Endodermal cell (in vitro differentiated cells): ENCODE data around the gene CYP27B1. TPM values are rescaled to one million over a fixed set of nuclear protein-coding genes. Genes with fewer than 3 reads are reported as not detected.

Experiments used
- DNase-seq: peaks from one replicate; pipeline ENCODE4 v3.0.0-alpha.2; 2017
- H3K27ac ChIP-seq: 2 replicates; pipeline ENCODE4 v1.5.1; 2013; ENCODE audit warnings: mild to moderate bottlenecking, low read depth, low read length, moderate library complexity
- H3K27me3 ChIP-seq: 2 replicates; pipeline ENCODE4 v1.6.1; 2013; ENCODE audit warnings: mild to moderate bottlenecking, low read length, moderate library complexity; ENCODE audit not compliant: insufficient read depth, control insufficient read depth, poor library complexity, severe bottlenecking
- H3K36me3 ChIP-seq: 2 replicates; pipeline ENCODE4 v1.7.0; 2013; ENCODE audit warnings: mild to moderate bottlenecking, low read length, moderate library complexity; ENCODE audit not compliant: control insufficient read depth, insufficient read depth
- H3K4me1 ChIP-seq: one replicate; pipeline ENCODE4 v1.7.0; 2013; ENCODE audit warnings: low read length; ENCODE audit not compliant: control insufficient read depth, insufficient read depth
- H3K4me3 ChIP-seq: 2 replicates; pipeline ENCODE4 v1.5.1; 2013; ENCODE audit warnings: mild to moderate bottlenecking, low read length, moderate library complexity
- H3K9ac ChIP-seq: 2 replicates; pipeline ENCODE4 v1.6.1; 2013; ENCODE audit warnings: mild to moderate bottlenecking, low read length, moderate library complexity; ENCODE audit not compliant: poor library complexity, severe bottlenecking; ENCODE audit errors: extremely low read depth
- H3K9me3 ChIP-seq: 2 replicates; pipeline ENCODE4 v1.6.1; 2013; ENCODE audit warnings: mild to moderate bottlenecking, low read length, moderate library complexity; ENCODE audit not compliant: control insufficient read depth
- H3K27ac Mint-ChIP-seq: 2 replicates; pipeline ENCODE4 v1.8.0; 2020; ENCODE audit warnings: mixed read lengths
- H3K27me3 Mint-ChIP-seq: 2 replicates; pipeline ENCODE4 v1.8.0; 2021; ENCODE audit warnings: mild to moderate bottlenecking, mixed read lengths; ENCODE audit not compliant: insufficient read depth
- H3K36me3 Mint-ChIP-seq: 2 replicates; pipeline ENCODE4 v1.8.0; 2020; ENCODE audit warnings: low read depth, mixed read lengths
- H3K4me1 Mint-ChIP-seq: 2 replicates; pipeline ENCODE4 v1.8.0; 2020; ENCODE audit warnings: mixed read lengths
- H3K4me3 Mint-ChIP-seq: 2 replicates; pipeline ENCODE4 v1.8.0; 2020; ENCODE audit warnings: mild to moderate bottlenecking, moderate library complexity, mixed read lengths
- H3K9me3 Mint-ChIP-seq: 2 replicates; pipeline ENCODE4 v1.8.0; 2020; ENCODE audit warnings: mild to moderate bottlenecking, mixed read lengths
- CTCF ChIP-seq: fragments of 200-600 bp; sonication (generic); conservative IDR thresholded peaks from 2 replicates; pipeline ENCODE4 v1.5.0; 2021; ENCODE audit warnings: antibody characterized with exemption, mild to moderate bottlenecking
- WGBS, 2 experiments: methylation state at CpG; one replicate each; pipeline versions ENCODE4 v1.1.5 to v1.1.7; 2013; ENCODE audit warnings: missing lambda C conversion rate in 2 of 2, mixed read lengths in 1 of 2; ENCODE audit not compliant: insufficient coverage in 1 of 2, insufficient read length in 1 of 2; 5-methylcytosine and 5-hydroxymethylcytosine counted together
- total RNA-seq, 2 donors: library from RNA; stranded (reverse); fragmentation: NEBNext Ultra II Directional in 1 of 2; extraction: Animal tissue kit (Norgen Biotek cat#: 25700) in 1 of 2; gene quantifications; 2 replicates in 1 of 2; 3 replicates in 1 of 2; pipeline ENCODE4 v1.2.1, GENCODE V29; 2021

The CYP27B1 gene
- total RNA-seq, 2 donors from 2014 or later: 2.4 to 3.1 TPM

GRCh38 chr12:57781244-57781643 lies 14.4 kb upstream of the CYP27B1 start:
- Histone ChIP-seq H3K9ac (no peak overlapping the region), H3K9me3 (no peaks in the 10 kb centered on the region), H3K4me1 (no peaks in the 10 kb centered on the region), H3K4me3 (no peak overlapping the region), H3K27ac (no peak overlapping the region), H3K27me3 (no peaks in the 10 kb centered on the region), H3K36me3 (peaks cover 18% of the 10 kb centered on the region)
- 90 to 100% methylated on average over 3 of the region's 3 CpGs for WGBS, 2 experiments
- Mint-ChIP-seq H3K27me3 (no peaks in the 10 kb centered on the region), H3K4me3 (no peak overlapping the region), H3K9me3 (no peaks in the 10 kb centered on the region), H3K27ac (no peak overlapping the region), H3K4me1 (peaks cover 4% of the 10 kb centered on the region), H3K36me3 (peaks cover 11% of the 10 kb centered on the region)
- no peak for TF ChIP-seq CTCF
- DNase-seq: no peak

DNA sequence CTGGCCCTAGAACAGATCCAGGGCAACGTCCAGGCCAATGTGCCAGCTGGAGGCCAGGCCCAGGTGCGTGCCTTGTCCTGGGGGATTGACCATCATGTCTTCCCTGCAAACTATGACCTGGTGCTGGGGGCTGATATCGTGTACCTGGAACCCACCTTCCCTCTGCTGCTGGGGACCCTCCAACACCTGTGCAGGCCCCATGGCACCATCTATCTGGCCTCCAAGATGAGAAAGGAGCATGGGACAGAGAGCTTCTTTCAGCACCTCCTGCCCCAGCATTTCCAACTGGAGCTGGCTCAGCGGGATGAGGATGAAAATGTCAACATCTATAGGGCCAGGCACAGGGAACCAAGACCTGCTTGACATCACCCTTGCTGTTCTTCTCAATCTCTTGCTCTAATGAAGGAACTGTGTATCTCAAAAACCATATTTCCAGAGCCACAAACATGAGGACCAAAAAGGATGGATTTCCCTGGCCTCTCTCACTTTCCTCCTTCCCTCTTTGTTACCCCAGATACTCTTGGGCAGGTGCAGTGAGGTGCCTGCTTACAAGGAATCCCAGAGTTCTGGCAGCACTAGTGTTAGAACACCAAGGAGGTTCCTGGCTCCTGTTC lies 13.5 kb upstream of the CYP27B1 start:
- Histone ChIP-seq H3K4me1 (no peaks in the 10 kb centered on the region), H3K4me3 (no peak overlapping the region), H3K36me3 (peaks cover 9% of the 10 kb centered on the region), H3K9me3 (no peaks in the 10 kb centered on the region), H3K9ac (no peak overlapping the region), H3K27me3 (no peaks in the 10 kb centered on the region), H3K27ac (no peak overlapping the region)
- H3K4me3 Mint-ChIP-seq: no peak overlapping the region
- DNase-seq: no peak
- peaks cover 10% of the 10 kb centered on the region for H3K36me3 Mint-ChIP-seq
- no peak overlapping the region for H3K27ac Mint-ChIP-seq
- 83 to 90% methylated on average over 4 of the region's 4 CpGs for WGBS, 2 experiments
- peaks cover 4% of the 10 kb centered on the region for H3K4me1 Mint-ChIP-seq
- no peaks in the 10 kb centered on the region for H3K9me3 Mint-ChIP-seq
- no peak for TF ChIP-seq CTCF
- H3K27me3 Mint-ChIP-seq: no peaks in the 10 kb centered on the region

- H3K27me3 Mint-ChIP-seq: no peaks in the 10 kb centered on the region
- Histone ChIP-seq H3K9ac (no peak overlapping the region), H3K27ac (no peak overlapping the region), H3K9me3 (no peaks in the 10 kb centered on the region), H3K4me1 (no peaks in the 10 kb centered on the region), H3K4me3 (no peak overlapping the region), H3K36me3 (peaks cover 4% of the 10 kb centered on the region), H3K27me3 (no peaks in the 10 kb centered on the region)
- no peaks in the 10 kb centered on the region for H3K9me3 Mint-ChIP-seq
- peaks cover 4% of the 10 kb centered on the region for H3K4me1 Mint-ChIP-seq
- WGBS, 2 experiments: 86% methylated on average over 1 of the region's 1 CpG; no CpG with 5 or more reads in 1 of the 2 experiments
- TF ChIP-seq CTCF: no peak
- H3K36me3 Mint-ChIP-seq: peaks cover 10% of the 10 kb centered on the region
- DNase-seq: no peak
- no peak overlapping the region for H3K4me3 Mint-ChIP-seq
- no peak overlapping the region for H3K27ac Mint-ChIP-seq
These were observed 12.9 kb upstream of the CYP27B1 start for GRCh38 chr12:57779736-57780135.
